ENCODE results near the gene TCF7L1. TPM values are rescaled to one million over a fixed set of nuclear protein-coding genes. Genes with fewer than 3 reads are reported as not detected.

Gene TCF7L1
- total RNA-seq, 1 experiment from 2014 or later = 30.4 TPM

- Histone ChIP-seq H3K27me3 (ENCODE audit: control insufficient read depth, insufficient read depth, low read length) (no peaks in the 10 kb centered on the region), H3K36me3 (ENCODE audit: control insufficient read depth, insufficient read depth, low read length) (no peaks in the 10 kb centered on the region), H3K27ac (ENCODE audit: low read length) (no peak overlapping the region), H3K9me3 (ENCODE audit: control insufficient read depth, insufficient read depth, low read depth, low read length) (no peaks in the 10 kb centered on the region), H3K4me1 (ENCODE audit: control insufficient read depth, insufficient read depth, low read length) (peaks cover 13% of the 10 kb centered on the region), H3K4me3 (ENCODE audit: low read depth in 2 of 2, low read length in 2 of 2) (no peak overlapping the region)
- in situ Hi-C loops (cut with HindIII; ENCODE audit: low pct_unique_long_range_greater_than_20kb, low sequenced_read_pairs) = no loop called here
- DNase-seq (ENCODE audit: low read depth, low spot score) (no peak), ATAC-seq (no peak)
- POLR2A ChIA-PET = interaction anchor here (0.7 kb wide), 1 partner anchor 418 kb away, joined by 3 read pairs; no protein-coding TSS in a partner anchor
- intact Hi-C loops (cut with micrococcal nuclease; ENCODE audit: unreplicated experiment) = no loop called here
- no TSS peak for BruUV-seq (replicated peaks)
- no peak for TF ChIP-seq TCF7L2 (IDR thresholded peaks at IDR 0.05; ENCODE audit: low read depth, low read length)
- TF ChIP-seq CTCF (IDR thresholded peaks at IDR 0.05) = no peak
- TF ChIP-seq REST (IDR thresholded peaks at IDR 0.05; ENCODE audit: insufficient read depth in 1 of 2, low read depth in 2 of 2, low read length in 1 of 2) = no peak
- no peak for TF ChIP-seq SIN3A (IDR thresholded peaks at IDR 0.05; ENCODE audit: borderline replicate concordance, insufficient read depth, low read depth, low read length)
- TF ChIP-seq POLR2AphosphoS5 (IDR thresholded peaks at IDR 0.05; ENCODE audit: low read depth, low read length) = no peak
- CTCF ChIA-PET = interaction anchor here (0.6 kb wide), 1 partner anchor 18 kb away, joined by 5 read pairs; no protein-coding TSS in a partner anchor
Measured at GRCh38 chr2:85167479-85167878, 34.3 kb downstream of the TCF7L1 start.

GRCh38 chr2:85168942-85169341 is 35.8 kb downstream of the TCF7L1 start:
- intact Hi-C loops (cut with micrococcal nuclease; ENCODE audit: unreplicated experiment) = no loop called here
- Histone ChIP-seq H3K9me3 (ENCODE audit: control insufficient read depth, insufficient read depth, low read depth, low read length) (no peaks in the 10 kb centered on the region), H3K27ac (ENCODE audit: low read length) (no peak overlapping the region), H3K4me3 (ENCODE audit: low read depth in 2 of 2, low read length in 2 of 2) (no peak overlapping the region), H3K36me3 (ENCODE audit: control insufficient read depth, insufficient read depth, low read length) (no peaks in the 10 kb centered on the region), H3K4me1 (ENCODE audit: control insufficient read depth, insufficient read depth, low read length) (peaks cover 2% of the 10 kb centered on the region), H3K27me3 (ENCODE audit: control insufficient read depth, insufficient read depth, low read length) (no peaks in the 10 kb centered on the region)
- no TSS peak for BruUV-seq (replicated peaks)
- no peak for ATAC-seq
- ChIA-PET CTCF (no interaction called here), POLR2A (no interaction called here)
- DNase-seq (ENCODE audit: low read depth, low spot score) = no peak
- TF ChIP-seq POLR2AphosphoS5 (IDR thresholded peaks at IDR 0.05; ENCODE audit: low read depth, low read length) (no peak), CTCF (IDR thresholded peaks at IDR 0.05) (no peak), SIN3A (IDR thresholded peaks at IDR 0.05; ENCODE audit: borderline replicate concordance, insufficient read depth, low read depth, low read length) (no peak), REST (IDR thresholded peaks at IDR 0.05; ENCODE audit: insufficient read depth in 1 of 2, low read depth in 2 of 2, low read length in 1 of 2) (no peak), TCF7L2 (IDR thresholded peaks at IDR 0.05; ENCODE audit: low read depth, low read length) (no peak)
- in situ Hi-C loops (cut with HindIII; ENCODE audit: low pct_unique_long_range_greater_than_20kb, low sequenced_read_pairs) = no loop called here

All from Panc1 (cell line).